ENCODE data around the gene KIAA0408. TPM values are rescaled to one million over a fixed set of nuclear protein-coding genes. Genes with fewer than 3 reads are reported as not detected.

Gene KIAA0408
- total and polyA plus RNA-seq, 2 of the 8 experiments (the other 6 are each of a cell fraction or from before 2014, with no cell fraction given): 3.3 to 10.8 TPM

DNA sequence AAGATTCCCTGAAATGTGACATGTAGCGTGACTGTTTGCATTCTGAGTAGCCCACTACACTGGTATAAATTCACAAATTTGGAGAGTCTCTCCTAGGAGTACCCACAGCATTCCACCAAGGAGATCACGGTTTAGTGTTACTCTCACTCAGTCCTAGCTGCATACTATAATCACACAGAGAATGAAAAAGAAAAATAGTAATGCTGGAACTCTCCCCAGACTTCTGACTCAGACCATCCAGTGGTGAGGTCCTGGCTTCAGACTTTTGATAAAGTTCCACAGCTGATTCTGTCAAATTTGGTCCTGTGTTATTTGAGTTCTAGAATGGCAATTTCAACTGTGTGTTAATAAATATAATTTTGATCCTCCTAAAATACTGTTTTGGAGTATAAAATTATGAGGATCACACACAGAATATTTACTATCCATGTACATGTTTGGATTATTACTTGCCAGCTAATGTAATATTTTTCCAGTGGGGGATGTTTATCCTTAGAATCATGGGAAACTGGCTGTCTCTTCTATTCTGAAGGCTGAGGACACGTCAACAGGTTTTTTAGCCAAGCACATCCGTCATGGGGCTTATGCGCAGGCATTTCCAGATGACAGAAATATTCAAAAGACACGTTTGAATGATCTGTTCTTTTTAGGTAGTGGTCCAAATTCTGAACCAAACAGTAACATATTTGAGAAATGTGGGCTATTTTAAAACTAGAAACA, 5.1 kb upstream of the KIAA0408 start (continued):
- TF ChIP-seq, protein P1, sequence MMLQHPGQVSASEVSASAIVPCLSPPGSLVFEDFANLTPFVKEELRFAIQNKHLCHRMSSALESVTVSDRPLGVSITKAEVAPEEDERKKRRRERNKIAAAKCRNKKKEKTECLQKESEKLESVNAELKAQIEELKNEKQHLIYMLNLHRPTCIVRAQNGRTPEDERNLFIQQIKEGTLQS (IDR thresholded peaks at IDR 0.05; ENCODE audit: insufficient read depth, low read depth, low read length): no peak
- TF ChIP-seq SP2 (IDR thresholded peaks at IDR 0.05; ENCODE audit: low read length): no peak
- TF ChIP-seq CHD1 (IDR thresholded peaks at IDR 0.05; ENCODE audit: low read depth, low read length): no peak
- TF ChIP-seq BCL11A (IDR thresholded peaks at IDR 0.05; ENCODE audit: low read depth in 2 of 2, low read length in 2 of 2): no peak
- TF ChIP-seq RXRA (IDR thresholded peaks at IDR 0.05; ENCODE audit: insufficient read depth, low read depth, low read length): no peak
- TF ChIP-seq NRF1 (IDR thresholded peaks at IDR 0.05; ENCODE audit: low read depth, low read length): no peak

Data from H1 (cell line).